HG03439 (cell line): ENCODE measurements around the gene RNLS.

Experiments
- ATAC-seq: cut with Tn5 transposase; IDR thresholded peaks from one replicate; pipeline ENCODE4 v1.9.1; 2021; ENCODE audit warnings: mild to moderate bottlenecking, moderate library complexity; ENCODE audit not compliant: unreplicated experiment

RNLS gene

GRCh38 chr10:88347597-88348304 is 235.4 kb downstream of the RNLS start:
- ATAC-seq: no peak

- ATAC-seq: no peak
Measured at GRCh38 chr10:88347022-88347421, 236.1 kb downstream of the RNLS start.

- ATAC-seq: no peak
Measured at GRCh38 chr10:88346144-88346977, 236.8 kb downstream of the RNLS start.

- no peak for ATAC-seq
Measured at GRCh38 chr10:88343761-88344484, 239.2 kb downstream of the RNLS start.

GRCh38 chr10:88342733-88343310 is 240.3 kb downstream of the RNLS start:
- ATAC-seq: no peak

- no peak for ATAC-seq
Measured at GRCh38 chr10:88337134-88337533, 246.0 kb downstream of the RNLS start.

GRCh38 chr10:88336334-88336733 is 246.8 kb downstream of the RNLS start:
- no peak for ATAC-seq

GRCh38 chr10:88333248-88333630 is 249.9 kb downstream of the RNLS start:
- no peak for ATAC-seq

GRCh38 chr10:88332503-88333247 is 250.4 kb downstream of the RNLS start:
- ATAC-seq: no peak

- ATAC-seq: no peak
Measured at GRCh38 chr10:88330174-88330573, 252.9 kb downstream of the RNLS start.

GRCh38 chr10:88322324-88323063 is 260.6 kb downstream of the RNLS start:
- no peak for ATAC-seq

GRCh38 chr10:88319960-88320517 is 263.1 kb downstream of the RNLS start:
- no peak for ATAC-seq

- no peak for ATAC-seq
Measured at GRCh38 chr10:88318803-88319202, 264.3 kb downstream of the RNLS start.

GRCh38 chr10:88317099-88317498 is 266.0 kb downstream of the RNLS start:
- ATAC-seq: no peak

- ATAC-seq: no peak
Measured at GRCh38 chr10:88316292-88316861, 266.7 kb downstream of the RNLS start.

- no peak for ATAC-seq
Measured at GRCh38 chr10:88315755-88316154, 267.4 kb downstream of the RNLS start.

GRCh38 chr10:88314362-88314761 is 268.8 kb downstream of the RNLS start:
- ATAC-seq: no peak

GRCh38 chr10:88313878-88314277 is 269.2 kb downstream of the RNLS start:
- ATAC-seq: no peak

GRCh38 chr10:88312855-88313254 is 270.3 kb downstream of the RNLS start:
- no peak for ATAC-seq
